ENCODE data around the gene TAF10.

TAF10 gene

DNA sequence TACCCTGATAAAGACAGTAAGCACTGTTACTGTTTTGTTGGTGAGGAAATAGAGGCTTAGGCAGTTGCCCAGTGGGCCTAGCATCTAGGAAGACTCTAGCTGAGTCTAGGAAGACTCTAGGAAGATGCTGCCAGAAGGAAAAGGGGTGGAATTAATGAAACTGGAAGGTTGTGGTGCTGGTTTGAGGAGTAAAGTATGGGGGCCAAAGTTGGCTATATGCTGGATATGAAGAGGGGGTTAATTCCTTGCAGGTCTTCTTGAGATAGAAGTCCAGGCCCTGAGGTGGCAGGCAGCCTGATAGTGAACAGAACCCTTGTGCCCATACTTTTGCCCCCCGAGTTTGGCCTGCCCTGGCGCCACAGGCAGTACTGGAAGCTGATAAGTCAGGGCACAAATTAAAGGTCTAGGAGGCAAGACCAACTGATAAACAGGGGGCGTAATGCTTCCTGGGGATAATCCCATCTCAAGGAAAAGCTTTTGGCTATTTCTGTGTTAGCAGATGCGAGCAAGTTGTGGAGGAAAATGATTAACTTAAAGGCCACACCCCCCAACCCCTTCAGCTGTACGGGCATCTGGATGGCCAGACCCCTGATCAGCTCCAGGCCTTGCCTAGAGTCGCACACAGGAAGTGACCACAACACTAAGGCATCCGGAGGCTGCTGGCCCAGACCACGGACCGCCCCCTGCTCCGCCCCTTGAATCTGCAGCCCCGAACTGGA is 5.4 kb downstream of the TAF10 start:
- no peak for TF ChIP-seq EZH2 (IDR thresholded peaks at IDR 0.05; ENCODE audit: borderline replicate concordance, low read length)
- TF ChIP-seq, protein P1, sequence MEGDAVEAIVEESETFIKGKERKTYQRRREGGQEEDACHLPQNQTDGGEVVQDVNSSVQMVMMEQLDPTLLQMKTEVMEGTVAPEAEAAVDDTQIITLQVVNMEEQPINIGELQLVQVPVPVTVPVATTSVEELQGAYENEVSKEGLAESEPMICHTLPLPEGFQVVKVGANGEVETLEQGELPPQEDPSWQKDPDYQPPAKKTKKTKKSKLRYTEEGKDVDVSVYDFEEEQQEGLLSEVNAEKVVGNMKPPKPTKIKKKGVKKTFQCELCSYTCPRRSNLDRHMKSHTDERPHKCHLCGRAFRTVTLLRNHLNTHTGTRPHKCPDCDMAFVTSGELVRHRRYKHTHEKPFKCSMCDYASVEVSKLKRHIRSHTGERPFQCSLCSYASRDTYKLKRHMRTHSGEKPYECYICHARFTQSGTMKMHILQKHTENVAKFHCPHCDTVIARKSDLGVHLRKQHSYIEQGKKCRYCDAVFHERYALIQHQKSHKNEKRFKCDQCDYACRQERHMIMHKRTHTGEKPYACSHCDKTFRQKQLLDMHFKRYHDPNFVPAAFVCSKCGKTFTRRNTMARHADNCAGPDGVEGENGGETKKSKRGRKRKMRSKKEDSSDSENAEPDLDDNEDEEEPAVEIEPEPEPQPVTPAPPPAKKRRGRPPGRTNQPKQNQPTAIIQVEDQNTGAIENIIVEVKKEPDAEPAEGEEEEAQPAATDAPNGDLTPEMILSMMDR (IDR thresholded peaks at IDR 0.05; ENCODE audit: low read length): no peak
- peaks cover 41% of the 10 kb centered on the region for H3K36me3 ChIP-seq (ENCODE audit: insufficient read depth, low read length)
- H4K20me1 ChIP-seq (ENCODE audit: insufficient read depth, low read length): no peaks in the 10 kb centered on the region
- H3K4me1 ChIP-seq (ENCODE audit: insufficient read depth, low read length, severe bottlenecking): peaks cover 57% of the 10 kb centered on the region
- no peaks in the 10 kb centered on the region for H3K9me2 ChIP-seq (ENCODE audit: low read depth, low read length)
- peaks cover 17% of the 10 kb centered on the region for H3K79me2 ChIP-seq (ENCODE audit: insufficient read depth, low read length)
- peaks cover 4% of the 10 kb centered on the region; the same call in 1 of the 2 replicates for H3F3A ChIP-seq (ENCODE audit: insufficient read depth, low read length)
- peak overlapping the region; percentile 58 for H3K27ac ChIP-seq (ENCODE audit: low read depth, low read length, poor library complexity, severe bottlenecking)
- peak overlapping the region; percentile 7 for H3K4me3 ChIP-seq (ENCODE audit: low read depth, low read length, poor library complexity, severe bottlenecking)
- no peaks in the 10 kb centered on the region for H3K9me3 ChIP-seq (ENCODE audit: low read length)
- H2AFZ ChIP-seq (ENCODE audit: low read length): no peak overlapping the region
- peak overlapping the region; percentile 16; the same call in 1 of the 2 replicates for H3K9ac ChIP-seq (ENCODE audit: low read length)
- H3K4me2 ChIP-seq (ENCODE audit: low read length): peak overlapping the region; percentile 45
- H3K27me3 ChIP-seq (ENCODE audit: insufficient read depth, low read length): no peaks in the 10 kb centered on the region

DNA sequence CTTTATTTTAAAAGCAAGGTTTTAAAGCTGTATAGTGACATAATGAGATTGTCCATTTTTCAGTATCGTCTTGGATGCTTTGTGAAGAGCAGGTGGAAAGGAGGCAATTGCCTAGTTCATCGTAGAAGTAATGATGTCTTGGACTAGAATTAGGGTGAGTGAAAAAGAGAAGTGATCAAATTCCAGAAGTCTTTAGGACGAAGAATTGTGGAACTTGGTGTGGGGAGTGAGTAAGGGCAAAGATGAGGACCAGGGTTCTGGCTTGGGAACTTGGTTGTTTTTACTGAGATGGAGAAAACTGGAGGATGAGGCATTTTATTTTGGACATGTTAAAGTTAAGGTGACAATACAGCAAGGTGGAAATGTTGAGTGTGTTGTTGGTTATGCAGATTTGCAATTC is 7.2 kb downstream of the TAF10 start:
- Histone ChIP-seq H4K20me1 (ENCODE audit: insufficient read depth, low read length) (no peaks in the 10 kb centered on the region), H2AFZ (ENCODE audit: low read length) (no peak overlapping the region), H3K27me3 (ENCODE audit: insufficient read depth, low read length) (no peaks in the 10 kb centered on the region), H3K27ac (ENCODE audit: low read depth, low read length, poor library complexity, severe bottlenecking) (peak overlapping the region; percentile 58), H3K79me2 (ENCODE audit: insufficient read depth, low read length) (peaks cover 19% of the 10 kb centered on the region), H3K9ac (ENCODE audit: low read length) (peak overlapping the region; percentile 93), H3K4me1 (ENCODE audit: insufficient read depth, low read length, severe bottlenecking) (peaks cover 48% of the 10 kb centered on the region), H3K4me3 (ENCODE audit: low read depth, low read length, poor library complexity, severe bottlenecking) (peak overlapping the region; percentile 71), H3K4me2 (ENCODE audit: low read length) (peak overlapping the region; percentile 90), H3F3A (ENCODE audit: insufficient read depth, low read length) (peaks cover 4% of the 10 kb centered on the region; the same call in 1 of the 2 replicates), H3K36me3 (ENCODE audit: insufficient read depth, low read length) (peaks cover 44% of the 10 kb centered on the region), H3K9me3 (ENCODE audit: low read length) (no peaks in the 10 kb centered on the region), H3K9me2 (ENCODE audit: low read depth, low read length) (no peaks in the 10 kb centered on the region)
- TF ChIP-seq, protein P1 (IDR thresholded peaks at IDR 0.05; ENCODE audit: low read length): no peak
- TF ChIP-seq EZH2 (IDR thresholded peaks at IDR 0.05; ENCODE audit: borderline replicate concordance, low read length): no peak

DNA sequence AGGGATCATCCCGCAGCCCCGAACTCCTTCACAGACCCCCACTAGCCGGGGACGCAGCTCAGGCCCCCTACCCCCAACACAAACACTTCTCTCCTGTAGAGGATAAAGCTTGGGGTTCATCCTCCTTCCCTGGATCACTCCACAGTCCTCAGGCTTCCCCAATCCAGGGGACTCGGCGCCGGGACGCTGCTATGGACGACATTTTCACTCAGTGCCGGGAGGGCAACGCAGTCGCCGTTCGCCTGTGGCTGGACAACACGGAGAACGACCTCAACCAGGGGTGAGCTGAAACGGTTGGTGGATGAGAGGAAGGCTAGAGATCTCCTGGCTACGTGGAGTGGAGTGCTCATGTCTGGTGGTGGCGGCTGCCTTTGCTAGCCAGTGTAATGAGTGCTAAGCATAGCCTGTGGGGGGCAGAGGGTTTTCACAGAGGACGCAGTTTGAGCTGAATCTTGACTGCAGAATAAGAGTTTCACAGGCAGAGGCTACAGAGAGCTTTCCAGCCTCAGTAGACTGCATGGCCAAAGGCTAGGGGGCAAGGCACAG is 7.9 kb downstream of the TAF10 start:
- Histone ChIP-seq H3K9me3 (ENCODE audit: low read length) (no peaks in the 10 kb centered on the region), H3K27me3 (ENCODE audit: insufficient read depth, low read length) (no peaks in the 10 kb centered on the region), H3K4me2 (ENCODE audit: low read length) (peak overlapping the region; percentile 90), H4K20me1 (ENCODE audit: insufficient read depth, low read length) (no peaks in the 10 kb centered on the region), H3K79me2 (ENCODE audit: insufficient read depth, low read length) (peaks cover 19% of the 10 kb centered on the region), H3K9me2 (ENCODE audit: low read depth, low read length) (no peaks in the 10 kb centered on the region), H3K27ac (ENCODE audit: low read depth, low read length, poor library complexity, severe bottlenecking) (peak overlapping the region; percentile 58), H2AFZ (ENCODE audit: low read length) (no peak overlapping the region), H3K4me3 (ENCODE audit: low read depth, low read length, poor library complexity, severe bottlenecking) (peak overlapping the region; percentile 71), H3K9ac (ENCODE audit: low read length) (peak overlapping the region; percentile 93), H3K4me1 (ENCODE audit: insufficient read depth, low read length, severe bottlenecking) (peaks cover 48% of the 10 kb centered on the region), H3K36me3 (ENCODE audit: insufficient read depth, low read length) (peaks cover 44% of the 10 kb centered on the region), H3F3A (ENCODE audit: insufficient read depth, low read length) (peaks cover 4% of the 10 kb centered on the region; the same call in 1 of the 2 replicates)
- TF ChIP-seq EZH2 (IDR thresholded peaks at IDR 0.05; ENCODE audit: borderline replicate concordance, low read length): no peak
- TF ChIP-seq, protein P1 (IDR thresholded peaks at IDR 0.05; ENCODE audit: low read length): peak; percentile 45; the same call in 1 of the 2 replicates
